ENCODE data around the gene DNAJC28.

DNA sequence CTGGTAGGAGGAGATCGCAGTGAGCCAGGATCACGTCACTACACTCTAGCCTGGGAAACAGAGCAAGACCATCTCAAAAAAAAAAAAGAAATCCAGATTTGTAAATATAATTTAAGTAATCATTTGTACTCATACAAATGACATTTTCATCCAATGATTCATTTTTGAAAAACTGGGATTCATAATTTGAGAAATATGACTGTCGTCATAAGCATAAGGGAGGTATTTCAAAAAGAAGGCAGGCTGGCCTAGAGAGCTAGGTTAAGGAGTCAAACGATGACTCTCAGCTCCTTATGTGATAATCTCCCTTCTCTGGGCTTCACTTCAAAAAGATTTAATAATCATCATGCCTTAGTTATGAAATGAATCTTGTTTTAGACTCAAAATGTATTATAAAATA lies 48.1 kb upstream of the DNAJC28 start:
- TF ChIP-seq, protein P1, sequence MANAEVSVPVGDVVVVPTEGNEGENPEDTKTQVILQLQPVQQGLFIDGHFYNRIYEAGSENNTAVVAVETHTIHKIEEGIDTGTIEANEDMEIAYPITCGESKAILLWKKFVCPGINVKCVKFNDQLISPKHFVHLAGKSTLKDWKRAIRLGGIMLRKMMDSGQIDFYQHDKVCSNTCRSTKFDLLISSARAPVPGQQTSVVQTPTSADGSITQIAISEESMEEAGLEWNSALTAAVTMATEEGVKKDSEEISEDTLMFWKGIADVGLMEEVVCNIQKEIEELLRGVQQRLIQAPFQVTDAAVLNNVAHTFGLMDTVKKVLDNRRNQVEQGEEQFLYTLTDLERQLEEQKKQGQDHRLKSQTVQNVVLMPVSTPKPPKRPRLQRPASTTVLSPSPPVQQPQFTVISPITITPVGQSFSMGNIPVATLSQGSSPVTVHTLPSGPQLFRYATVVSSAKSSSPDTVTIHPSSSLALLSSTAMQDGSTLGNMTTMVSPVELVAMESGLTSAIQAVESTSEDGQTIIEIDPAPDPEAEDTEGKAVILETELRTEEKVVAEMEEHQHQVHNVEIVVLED (CRISPR knock-in tag; IDR thresholded peaks at IDR 0.05): no peak
- no peak for TF ChIP-seq FOXK1 (CRISPR knock-in tag; IDR thresholded peaks at IDR 0.05; ENCODE audit: borderline replicate concordance)
- no peak for TF ChIP-seq ZC3H8 (IDR thresholded peaks at IDR 0.05)
- TF ChIP-seq PRPF4 (IDR thresholded peaks at IDR 0.05; ENCODE audit: insufficient read depth, low read depth, low read length, poor library complexity, severe bottlenecking): no peak
- no peak for TF ChIP-seq TAF15 (IDR thresholded peaks at IDR 0.05; ENCODE audit: low read depth, low read length)
- no peak for TF ChIP-seq BRCA1 (IDR thresholded peaks at IDR 0.05)
- no peak for TF ChIP-seq BRCA1 (CRISPR knock-in tag; IDR thresholded peaks at IDR 0.05)

All from K562 (cell line).